IMR-90 (cell line): Measurements from ENCODE around the gene CCT7. TPM values are rescaled to one million over a fixed set of nuclear protein-coding genes. Genes with fewer than 3 reads are reported as not detected.

ENCODE experiments used
- ATAC-seq: fragments of 200-7000 bp; cut with Tn5 transposase; 2 replicates; pipeline ENCODE4 v1.9.1; 2020; ENCODE audit warnings: low read depth, mild to moderate bottlenecking, moderate library complexity
- BruUV-seq: library from RNA; stranded (reverse); fragments of 400-500 nt; replicated peaks from 2 replicates; lab custom pipeline; 2021; lab: Mats Ljungman, UMichigan
- CTCF ChIA-PET: fragments of 300-600 bp; formaldehyde crosslinking; extraction: SDS; loops from one replicate; lab custom pipeline; 2021; ENCODE audit warnings: antibody characterized with exemption; lab: Yijun Ruan, JAX
- POLR2A ChIA-PET: fragments of 300-600 bp; sonication (Branson Sonifier 250); formaldehyde crosslinking; loops from one replicate; lab custom pipeline; 2022; ENCODE audit warnings: antibody characterized with exemption; ENCODE audit not compliant: unreplicated experiment; lab: Charles Lee
- DNase-seq: peaks from one replicate; pipeline ENCODE4 v3.0.0; 2013
- H2AFZ ChIP-seq: replicated peaks from 2 replicates; pipeline ENCODE3; 2013; ENCODE audit warnings: low read length, mild to moderate bottlenecking; ENCODE audit not compliant: poor library complexity
- H2AK5ac ChIP-seq: 2 replicates; pipeline ENCODE4 v1.6.1; 2013; ENCODE audit warnings: low read depth, low read length, inconsistent platforms
- H2AK9ac ChIP-seq: replicated peaks from 2 replicates; pipeline ENCODE3; 2013; ENCODE audit warnings: mild to moderate bottlenecking, low read depth, low read length, moderate library complexity; ENCODE audit not compliant: poor library complexity
- H2BK120ac ChIP-seq: 2 replicates; pipeline ENCODE4 v1.6.1; 2013; ENCODE audit warnings: low read depth, low read length, inconsistent platforms
- H2BK15ac ChIP-seq: 3 replicates; pipeline ENCODE4 v1.6.1; 2013; ENCODE audit warnings: low read depth, low read length, inconsistent platforms
- H2BK20ac ChIP-seq: 2 replicates; pipeline ENCODE4 v1.6.1; 2013; ENCODE audit warnings: low read depth, mild to moderate bottlenecking, inconsistent platforms, low read length, moderate library complexity
- H2BK5ac ChIP-seq: 2 replicates; pipeline ENCODE4 v1.6.1; 2013; ENCODE audit warnings: mild to moderate bottlenecking, low read depth, low read length, inconsistent platforms; ENCODE audit not compliant: poor library complexity, severe bottlenecking
- H3K14ac ChIP-seq: replicated peaks from 2 replicates; pipeline ENCODE4 v1.6.1; 2013; ENCODE audit warnings: low read depth, low read length, inconsistent platforms
- H3K18ac ChIP-seq: 2 replicates; pipeline ENCODE4 v1.6.1; 2013; ENCODE audit warnings: low read depth, low read length, control low read depth
- H3K23ac ChIP-seq: 2 replicates; pipeline ENCODE4 v1.6.1; 2013; ENCODE audit warnings: low read depth, low read length, inconsistent platforms
- H3K27ac ChIP-seq: 2 replicates; pipeline ENCODE4 v1.5.1; 2013; ENCODE audit warnings: mild to moderate bottlenecking, control low read depth, low read length; ENCODE audit not compliant: insufficient read depth
- H3K27me3 ChIP-seq: 2 replicates; pipeline ENCODE4 v1.6.1; 2013; ENCODE audit warnings: low read length; ENCODE audit not compliant: control insufficient read depth, insufficient read depth
- H3K36me3 ChIP-seq: 2 replicates; pipeline ENCODE4 v1.6.1; 2013; ENCODE audit warnings: low read length, mixed read lengths; ENCODE audit not compliant: control insufficient read depth, insufficient read depth
- H3K4ac ChIP-seq: 2 replicates; pipeline ENCODE4 v1.6.1; 2013; ENCODE audit warnings: low read depth, low read length, inconsistent platforms
- H3K4me1 ChIP-seq: 2 replicates; pipeline ENCODE4 v1.6.1; 2013; ENCODE audit warnings: low read length, mixed read lengths; ENCODE audit not compliant: control insufficient read depth, insufficient read depth
- H3K4me2 ChIP-seq: 2 replicates; pipeline ENCODE4 v1.6.1; 2013; ENCODE audit warnings: low read depth, mild to moderate bottlenecking, control low read depth, low read length, moderate library complexity
- H3K4me3 ChIP-seq: 2 replicates; pipeline ENCODE4 v1.5.1; 2013; ENCODE audit warnings: low read depth, mild to moderate bottlenecking, control low read depth, low read length, moderate library complexity; ENCODE audit not compliant: insufficient read depth
- H3K56ac ChIP-seq: 2 replicates; pipeline ENCODE4 v1.6.1; 2013; ENCODE audit warnings: low read length, inconsistent platforms; ENCODE audit not compliant: insufficient read depth; ENCODE audit errors: extremely low read depth
- H3K79me1 ChIP-seq, 2 experiments: 2 replicates each; pipeline ENCODE4 v1.6.1; 2013; ENCODE audit warnings: low read length in 2 of 2, inconsistent platforms in 1 of 2, low read depth in 1 of 2
- H3K9ac ChIP-seq: 2 replicates; pipeline ENCODE4 v1.6.1; 2013; ENCODE audit warnings: low read depth, low read length, control low read depth
- H3K9me1 ChIP-seq: 2 replicates; pipeline ENCODE4 v1.6.1; 2013; ENCODE audit warnings: low read length, inconsistent platforms; ENCODE audit not compliant: insufficient read depth
- H3K9me3 ChIP-seq: 2 replicates; pipeline ENCODE4 v1.6.1; 2013; ENCODE audit warnings: low read length; ENCODE audit not compliant: control insufficient read depth, insufficient read depth
- H4K20me1 ChIP-seq: 2 replicates; pipeline ENCODE4 v1.6.1; 2013; ENCODE audit warnings: low read length, inconsistent platforms; ENCODE audit not compliant: insufficient read depth
- H4K5ac ChIP-seq: 2 replicates; pipeline ENCODE4 v1.6.1; 2013; ENCODE audit warnings: mild to moderate bottlenecking, low read depth, low read length, control low read depth
- H4K8ac ChIP-seq, 2 experiments: 2 replicates each; pipeline ENCODE4 v1.6.1; 2013; ENCODE audit warnings: low read depth in 2 of 2, low read length in 2 of 2, control low read depth in 1 of 2, inconsistent platforms in 1 of 2
- H4K91ac ChIP-seq: 2 replicates; pipeline ENCODE4 v1.6.1; 2013; ENCODE audit warnings: low read depth, low read length, inconsistent platforms; ENCODE audit not compliant: insufficient read depth
- BHLHE40 ChIP-seq: fragments of 150-350 bp; IDR thresholded peaks from 2 replicates; pipeline ENCODE4 v1.6.1; 2016; ENCODE audit warnings: mild to moderate bottlenecking, low read depth, low read length
- CEBPB ChIP-seq: IDR thresholded peaks from 2 replicates; pipeline ENCODE4 v1.6.1; 2012; ENCODE audit warnings: low read depth, low read length, improper control_type of control experiment
- CHD1 ChIP-seq: IDR thresholded peaks from 2 replicates; pipeline ENCODE4 v1.6.1; 2012; ENCODE audit warnings: low read depth, low read length, improper control_type of control experiment
- FOS ChIP-seq: fragments of 150-350 bp; IDR thresholded peaks from 2 replicates; pipeline ENCODE4 v1.6.1; 2016; ENCODE audit warnings: low read depth, low read length
- MAFK ChIP-seq: IDR thresholded peaks from 2 replicates; pipeline ENCODE4 v1.6.1; 2012; ENCODE audit warnings: low read depth, low read length, improper control_type of control experiment
- MXI1 ChIP-seq: IDR thresholded peaks from 2 replicates; pipeline ENCODE4 v1.6.1; 2012; ENCODE audit warnings: low read depth, mild to moderate bottlenecking, low read length, moderate library complexity, borderline replicate concordance
- NFE2L2 ChIP-seq: fragments of 150-350 bp; IDR thresholded peaks from 2 replicates; pipeline ENCODE4 v1.6.1; 2016; ENCODE audit warnings: low read depth, mild to moderate bottlenecking, low read length
- POLR2A ChIP-seq: IDR thresholded peaks from 2 replicates; pipeline ENCODE4 v1.6.1; 2012; ENCODE audit warnings: mild to moderate bottlenecking, low read depth, low read length
- RCOR1 ChIP-seq: IDR thresholded peaks from 2 replicates; pipeline ENCODE4 v1.6.1; 2012; ENCODE audit warnings: mild to moderate bottlenecking, low read length, improper control_type of control experiment; ENCODE audit not compliant: insufficient replicate concordance
- RFX5 ChIP-seq: IDR thresholded peaks from 2 replicates; pipeline ENCODE4 v1.8.0; 2012; ENCODE audit warnings: low read depth, mild to moderate bottlenecking, low read length, moderate library complexity
- SMC3 ChIP-seq: fragments of 150-350 bp; IDR thresholded peaks from 2 replicates; pipeline ENCODE4 v1.6.1; 2016; ENCODE audit warnings: low read depth, mild to moderate bottlenecking, antibody characterized with exemption, low read length, moderate library complexity
- USF2 ChIP-seq: fragments of 150-350 bp; IDR thresholded peaks from 2 replicates; pipeline ENCODE4 v1.6.1; 2017; ENCODE audit warnings: mild to moderate bottlenecking, antibody characterized with exemption, low read length, low read depth
- WGBS, 2 experiments: methylation state at CpG; one replicate each; pipeline versions ENCODE4 v1.1.5 to v1.1.7; 2013; ENCODE audit warnings: missing lambda C conversion rate in 2 of 2; ENCODE audit not compliant: insufficient read length in 1 of 2; ENCODE audit errors: extremely low coverage in 2 of 2; 5-methylcytosine and 5-hydroxymethylcytosine counted together
- dilution Hi-C: fragments of 300-500 bp; cut with HindIII; formaldehyde crosslinking; loops from one replicate; pipeline ENCODE4 v1.14.3; 2018; ENCODE audit warnings: low sequenced_read_pairs; ENCODE audit not compliant: unreplicated experiment
- in situ Hi-C: fragments of 300-500 bp; cut with MboI; formaldehyde crosslinking; loops from 3 replicates; pipeline ENCODE4 v1.14.3; 2019; ENCODE audit warnings: low sequenced_read_pairs, inconsistent platforms, mixed read lengths
- intact Hi-C: fragments of 100-400 bp; cut with micrococcal nuclease; formaldehyde crosslinking; loops from 2 replicates; pipeline ENCODE4 v1.10.0; 2022
- polyA plus RNA-seq, 3 experiments: library from polyadenylated mRNA; depleted of rRNA; stranded (reverse); fragments of >200 nt; gene quantifications; 2 replicates each; pipeline ENCODE4 v1.2.3, GENCODE V29; 2012; ENCODE audit warnings: low replicate concordance in 1 of 3
- total RNA-seq: library from RNA; depleted of rRNA; stranded (reverse); fragments of >200 nt; gene quantifications from 2 replicates; pipeline ENCODE4 v1.2.3, GENCODE V29; 2012
- TF ChIP-seq, protein P1 (sequence below): fragments of 150-350 bp; IDR thresholded peaks from 2 replicates; pipeline ENCODE4 v1.6.1; 2016; ENCODE audit warnings: low read depth, mild to moderate bottlenecking, low read length, moderate library complexity, borderline replicate concordance
- TF ChIP-seq, protein P2 (sequence below): conservative IDR thresholded peaks from 2 replicates; pipeline ENCODE4 v1.5.1; 2012; ENCODE audit warnings: mild to moderate bottlenecking, low read depth, low read length, improper control_type of control experiment

Gene CCT7
- total and polyA plus RNA-seq, 2 of the 4 experiments (the other 2 are of a cell fraction), result 321 to 575 TPM

GRCh38 chr2:73262108-73262651 is 28.1 kb downstream of the CCT7 start:
- no peak overlapping the region for H3K4me2 ChIP-seq

More at GRCh38 chr2:73262108-73262651, 28.1 kb downstream of the CCT7 start:
- Histone ChIP-seq H3K56ac (no peak overlapping the region), H3K9me3 (no peaks in the 10 kb centered on the region), H2BK15ac (no peak overlapping the region), H3K27me3 (0 out of 2 replicates have a peak, but pooled peaks cover 2% of the 10 kb centered on the region), H2BK120ac (no peak overlapping the region), H2BK20ac (no peak overlapping the region), H3K18ac (no peak overlapping the region), H4K91ac (no peak overlapping the region), H3K9ac (no peak overlapping the region), H4K8ac (no peak overlapping the region), H3K4me1 (no peaks in the 10 kb centered on the region), H2AK5ac (no peak overlapping the region), H3K4me3 (no peak overlapping the region), H2AFZ (no peak overlapping the region), H3K79me1 (no peaks in the 10 kb centered on the region), H2BK5ac (no peak overlapping the region), H2AK9ac (no peak overlapping the region), H3K36me3 (peaks cover 5% of the 10 kb centered on the region), H3K27ac (no peak overlapping the region), H3K4ac (no peak overlapping the region), H4K20me1 (0 out of 2 replicates have a peak, but pooled peaks cover 5% of the 10 kb centered on the region), H3K9me1 (peaks cover 5% of the 10 kb centered on the region; the same call in 1 of the 2 replicates), H3K14ac (no peak overlapping the region), H3K23ac (no peak overlapping the region), H4K5ac (no peak overlapping the region)
- CTCF ChIA-PET, result no interaction called here
- DNase-seq (no peak), ATAC-seq (no peak)
- no TSS peak for BruUV-seq
- POLR2A ChIA-PET, result no interaction called here
- TF ChIP-seq MAFK, result no peak
- TF ChIP-seq, protein P1, sequence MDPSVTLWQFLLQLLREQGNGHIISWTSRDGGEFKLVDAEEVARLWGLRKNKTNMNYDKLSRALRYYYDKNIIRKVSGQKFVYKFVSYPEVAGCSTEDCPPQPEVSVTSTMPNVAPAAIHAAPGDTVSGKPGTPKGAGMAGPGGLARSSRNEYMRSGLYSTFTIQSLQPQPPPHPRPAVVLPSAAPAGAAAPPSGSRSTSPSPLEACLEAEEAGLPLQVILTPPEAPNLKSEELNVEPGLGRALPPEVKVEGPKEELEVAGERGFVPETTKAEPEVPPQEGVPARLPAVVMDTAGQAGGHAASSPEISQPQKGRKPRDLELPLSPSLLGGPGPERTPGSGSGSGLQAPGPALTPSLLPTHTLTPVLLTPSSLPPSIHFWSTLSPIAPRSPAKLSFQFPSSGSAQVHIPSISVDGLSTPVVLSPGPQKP, result no peak
- TF ChIP-seq FOS, result no peak
- TF ChIP-seq NFE2L2, result no peak
- TF ChIP-seq MXI1, result no peak
- no peak for TF ChIP-seq RFX5
- no peak for TF ChIP-seq RCOR1
- TF ChIP-seq SMC3, result no peak
- TF ChIP-seq, protein P2, sequence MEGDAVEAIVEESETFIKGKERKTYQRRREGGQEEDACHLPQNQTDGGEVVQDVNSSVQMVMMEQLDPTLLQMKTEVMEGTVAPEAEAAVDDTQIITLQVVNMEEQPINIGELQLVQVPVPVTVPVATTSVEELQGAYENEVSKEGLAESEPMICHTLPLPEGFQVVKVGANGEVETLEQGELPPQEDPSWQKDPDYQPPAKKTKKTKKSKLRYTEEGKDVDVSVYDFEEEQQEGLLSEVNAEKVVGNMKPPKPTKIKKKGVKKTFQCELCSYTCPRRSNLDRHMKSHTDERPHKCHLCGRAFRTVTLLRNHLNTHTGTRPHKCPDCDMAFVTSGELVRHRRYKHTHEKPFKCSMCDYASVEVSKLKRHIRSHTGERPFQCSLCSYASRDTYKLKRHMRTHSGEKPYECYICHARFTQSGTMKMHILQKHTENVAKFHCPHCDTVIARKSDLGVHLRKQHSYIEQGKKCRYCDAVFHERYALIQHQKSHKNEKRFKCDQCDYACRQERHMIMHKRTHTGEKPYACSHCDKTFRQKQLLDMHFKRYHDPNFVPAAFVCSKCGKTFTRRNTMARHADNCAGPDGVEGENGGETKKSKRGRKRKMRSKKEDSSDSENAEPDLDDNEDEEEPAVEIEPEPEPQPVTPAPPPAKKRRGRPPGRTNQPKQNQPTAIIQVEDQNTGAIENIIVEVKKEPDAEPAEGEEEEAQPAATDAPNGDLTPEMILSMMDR, result no peak
- no peak for TF ChIP-seq CHD1
- TF ChIP-seq USF2, result no peak
- TF ChIP-seq BHLHE40, result no peak
- TF ChIP-seq CEBPB, result no peak
- TF ChIP-seq POLR2A, result no peak
- dilution Hi-C loops, result no loop called here
- in situ Hi-C loops, result no loop called here
- intact Hi-C loops, result loop anchor here (5.0 kb wide), 1 partner anchor 100 kb away; no protein-coding TSS in a partner anchor
- no CpG with 5 or more reads among the region's 4 CpGs for WGBS, 2 experiments
